HEK293 (cell line): ENCODE data around the gene ZNF222.
A peak's percentile ranks its signal among the peaks of the same experiment; 100 is the strongest.

Experiments
- IKZF3 ChIP-seq: fragments of 450-650 bp; IDR thresholded peaks from 2 replicates; pipeline ENCODE4 v1.5.0; 2018; ENCODE audit warnings: missing biosample characterization, mild to moderate bottlenecking, missing genetic modification characterization, moderate library complexity
- KLF10 ChIP-seq: fragments of 450-650 bp; IDR thresholded peaks from 2 replicates; pipeline ENCODE4 v1.5.1; 2018; ENCODE audit warnings: missing biosample characterization, mild to moderate bottlenecking, missing genetic modification characterization
- SCRT1 ChIP-seq: fragments of 450-650 bp; formaldehyde crosslinking; IDR thresholded peaks from 2 replicates; pipeline ENCODE4 v1.5.1; 2016; ENCODE audit warnings: missing biosample characterization, missing genetic modification characterization, borderline replicate concordance
- SP3 ChIP-seq: fragments of 450-650 bp; formaldehyde crosslinking; IDR thresholded peaks from 2 replicates; pipeline ENCODE4 v1.5.1; 2016; ENCODE audit warnings: missing biosample characterization, missing genetic modification characterization
- TSHZ1 ChIP-seq: fragments of 450-650 bp; formaldehyde crosslinking; IDR thresholded peaks from 2 replicates; pipeline ENCODE4 v1.5.1; 2016; ENCODE audit warnings: missing biosample characterization, missing genetic modification characterization, borderline replicate concordance
- WT1 ChIP-seq: fragments of 450-650 bp; formaldehyde crosslinking; IDR thresholded peaks from 2 replicates; pipeline ENCODE4 v1.5.1; 2016; ENCODE audit warnings: missing biosample characterization, missing genetic modification characterization
- ZBTB8A ChIP-seq: fragments of 450-650 bp; formaldehyde crosslinking; IDR thresholded peaks from 2 replicates; pipeline ENCODE4 v1.5.1; 2016; ENCODE audit warnings: missing biosample characterization, missing genetic modification characterization
- ZFP69B ChIP-seq: fragments of 450-650 bp; formaldehyde crosslinking; IDR thresholded peaks from 2 replicates; pipeline ENCODE4 v1.5.1; 2016; ENCODE audit warnings: missing biosample characterization, missing genetic modification characterization
- ZNF16 ChIP-seq: fragments of 450-650 bp; formaldehyde crosslinking; IDR thresholded peaks from 2 replicates; pipeline ENCODE4 v1.5.1; 2016; ENCODE audit warnings: low read depth, missing biosample characterization, missing genetic modification characterization
- ZNF174 ChIP-seq: fragments of 450-650 bp; formaldehyde crosslinking; IDR thresholded peaks from 2 replicates; pipeline ENCODE4 v1.5.0; 2017; ENCODE audit warnings: missing biosample characterization, mild to moderate bottlenecking, missing genetic modification characterization
- ZNF214 ChIP-seq: fragments of 450-650 bp; formaldehyde crosslinking; IDR thresholded peaks from 2 replicates; pipeline ENCODE4 v1.5.1; 2017; ENCODE audit warnings: missing biosample characterization, mild to moderate bottlenecking, missing genetic modification characterization, borderline replicate concordance
- ZNF24 ChIP-seq: fragments of 450-650 bp; formaldehyde crosslinking; IDR thresholded peaks from 2 replicates; pipeline ENCODE4 v1.5.1; 2016; ENCODE audit warnings: missing biosample characterization, missing genetic modification characterization
- ZNF266 ChIP-seq: fragments of 450-650 bp; formaldehyde crosslinking; IDR thresholded peaks from 2 replicates; pipeline ENCODE4 v1.5.1; 2016; ENCODE audit warnings: missing biosample characterization, missing genetic modification characterization, low read depth
- ZNF341 ChIP-seq: fragments of 450-650 bp; formaldehyde crosslinking; IDR thresholded peaks from 2 replicates; pipeline ENCODE4; 2016; ENCODE audit warnings: low read depth, missing biosample characterization, missing genetic modification characterization
- ZNF362 ChIP-seq: fragments of 450-650 bp; formaldehyde crosslinking; IDR thresholded peaks from 2 replicates; pipeline ENCODE4 v1.5.1; 2016; ENCODE audit warnings: missing biosample characterization, missing genetic modification characterization
- ZNF391 ChIP-seq: fragments of 450-650 bp; formaldehyde crosslinking; IDR thresholded peaks from 2 replicates; pipeline ENCODE4 v1.5.1; 2016; ENCODE audit warnings: low read depth, missing biosample characterization, missing genetic modification characterization, borderline replicate concordance
- ZNF398 ChIP-seq: fragments of 450-650 bp; formaldehyde crosslinking; IDR thresholded peaks from 2 replicates; pipeline ENCODE4 v1.5.1; 2017; ENCODE audit warnings: missing biosample characterization, missing genetic modification characterization
- ZNF488 ChIP-seq: fragments of 450-650 bp; formaldehyde crosslinking; IDR thresholded peaks from 2 replicates; pipeline ENCODE4 v1.5.1; 2016; ENCODE audit warnings: missing biosample characterization, missing genetic modification characterization
- ZNF530 ChIP-seq: fragments of 450-650 bp; formaldehyde crosslinking; IDR thresholded peaks from 2 replicates; pipeline ENCODE4 v1.5.1; 2016; ENCODE audit warnings: low read depth, missing biosample characterization, missing genetic modification characterization
- ZNF585B ChIP-seq: fragments of 450-650 bp; formaldehyde crosslinking; IDR thresholded peaks from 2 replicates; pipeline ENCODE4 v1.5.1; 2016; ENCODE audit warnings: missing biosample characterization, missing genetic modification characterization
- ZNF670 ChIP-seq: fragments of 450-650 bp; formaldehyde crosslinking; IDR thresholded peaks from 2 replicates; pipeline ENCODE4 v1.5.1; 2016; ENCODE audit warnings: missing biosample characterization, missing genetic modification characterization, low read depth
- ZNF791 ChIP-seq: fragments of 450-650 bp; formaldehyde crosslinking; IDR thresholded peaks from 2 replicates; pipeline ENCODE4 v1.5.1; 2016; ENCODE audit warnings: missing biosample characterization, missing genetic modification characterization
- ZNF830 ChIP-seq: fragments of 450-650 bp; IDR thresholded peaks from 2 replicates; pipeline ENCODE4 v1.5.0; 2018; ENCODE audit warnings: missing biosample characterization, missing genetic modification characterization, low read depth, mild to moderate bottlenecking, moderate library complexity
- ZSCAN18 ChIP-seq: fragments of 450-650 bp; formaldehyde crosslinking; IDR thresholded peaks from 2 replicates; pipeline ENCODE4 v1.5.1; 2016; ENCODE audit warnings: missing biosample characterization, missing genetic modification characterization
- ZSCAN5A ChIP-seq: fragments of 450-650 bp; formaldehyde crosslinking; IDR thresholded peaks from 2 replicates; pipeline ENCODE4 v1.5.1; 2016; ENCODE audit warnings: missing biosample characterization, missing genetic modification characterization

The ZNF222 gene

GRCh38 chr19:44002566-44003460, 22.4 kb upstream of the ZNF222 start, which contains the start of gene ZNF230 (continued):
- no peak for TF ChIP-seq KLF10 (tag by site-specific recombination)
- TF ChIP-seq TSHZ1 (tag by site-specific recombination) = no peak
- TF ChIP-seq ZNF174 (tag by site-specific recombination) = no peak
- peak; percentile 50; the same call in 1 of the 2 replicates for TF ChIP-seq ZNF341
- TF ChIP-seq ZFP69B = peak; percentile 88
- peak; percentile 54; the same call in 1 of the 2 replicates for TF ChIP-seq ZNF791 (tag by site-specific recombination)
- no peak for TF ChIP-seq ZNF830 (tag by site-specific recombination)
- TF ChIP-seq ZNF214 (tag by site-specific recombination) = no peak
- no peak for TF ChIP-seq ZNF488 (tag by site-specific recombination)
- no peak for TF ChIP-seq ZNF16
- TF ChIP-seq ZNF391 (tag by site-specific recombination) = no peak
- TF ChIP-seq ZNF24 (tag by site-specific recombination) = peak; percentile 84
- TF ChIP-seq SCRT1 (tag by site-specific recombination) = no peak
- peak; percentile 95 for TF ChIP-seq IKZF3 (tag by site-specific recombination)
- peak; percentile 89 for TF ChIP-seq SP3 (tag by site-specific recombination)
- 0 out of 2 replicates have a peak, but pooled peaks have one; percentile 41 for TF ChIP-seq WT1 (tag by site-specific recombination)
- peak; percentile 17; the same call in 1 of the 2 replicates for TF ChIP-seq ZBTB8A (tag by site-specific recombination)
- TF ChIP-seq ZNF362 (tag by site-specific recombination) = peak; percentile 94
- no peak; the same call in 1 of the 2 replicates for TF ChIP-seq ZSCAN5A (tag by site-specific recombination)
- 0 out of 2 replicates have a peak, but pooled peaks have one; percentile 16 for TF ChIP-seq ZNF585B
- no peak for TF ChIP-seq ZNF266 (tag by site-specific recombination)
- TF ChIP-seq ZSCAN18 (tag by site-specific recombination) = peak; percentile 24; the same call in 1 of the 2 replicates
- peak; percentile 43; the same call in 1 of the 2 replicates for TF ChIP-seq ZNF398
- peak; percentile 16; the same call in 1 of the 2 replicates for TF ChIP-seq ZNF530 (tag by site-specific recombination)
- TF ChIP-seq ZNF670 (tag by site-specific recombination) = no peak
